Central memory CD4-positive, alpha-beta T cell (primary cell): ENCODE results near the gene AK9.
"Not testable (repeated sequence)": the region's sequence is repeated elsewhere in the genome, so short reads cannot be mapped to it uniquely, and the experiment has no call there.

Source experiments
- DNase-seq: peaks from one replicate; pipeline ENCODE4 v3.0.0; 2022

AK9 gene

GRCh38 chr6:109623288-109623687 is 67.7 kb downstream of the AK9 start:
- no peak for DNase-seq

GRCh38 chr6:109612268-109612667 is 78.7 kb downstream of the AK9 start:
- DNase-seq, result no peak

GRCh38 chr6:109611502-109611901 is 79.5 kb downstream of the AK9 start:
- no peak for DNase-seq

DNA sequence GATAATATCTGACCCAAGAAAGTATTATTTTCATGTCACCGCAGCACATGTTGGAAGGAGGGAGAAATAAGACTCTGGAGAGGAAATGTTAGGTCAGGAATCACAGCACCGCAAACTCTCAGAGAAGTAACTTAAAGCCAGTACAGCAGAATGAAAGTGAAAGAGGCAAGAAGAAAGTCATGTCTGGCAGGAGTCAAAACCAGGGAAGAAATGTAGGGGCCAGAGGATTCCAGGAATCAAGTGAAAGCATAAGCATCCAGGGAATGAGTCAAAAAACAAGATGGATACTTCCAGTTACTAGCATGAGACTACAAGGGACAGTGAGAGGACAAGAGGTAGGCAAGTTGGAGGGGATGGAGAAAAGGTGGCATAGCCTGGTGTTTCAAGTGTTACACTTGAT is 80.4 kb downstream of the AK9 start:
- no peak for DNase-seq

- DNase-seq, result no peak
Measured at GRCh38 chr6:109609737-109610136, 81.3 kb downstream of the AK9 start.

DNA sequence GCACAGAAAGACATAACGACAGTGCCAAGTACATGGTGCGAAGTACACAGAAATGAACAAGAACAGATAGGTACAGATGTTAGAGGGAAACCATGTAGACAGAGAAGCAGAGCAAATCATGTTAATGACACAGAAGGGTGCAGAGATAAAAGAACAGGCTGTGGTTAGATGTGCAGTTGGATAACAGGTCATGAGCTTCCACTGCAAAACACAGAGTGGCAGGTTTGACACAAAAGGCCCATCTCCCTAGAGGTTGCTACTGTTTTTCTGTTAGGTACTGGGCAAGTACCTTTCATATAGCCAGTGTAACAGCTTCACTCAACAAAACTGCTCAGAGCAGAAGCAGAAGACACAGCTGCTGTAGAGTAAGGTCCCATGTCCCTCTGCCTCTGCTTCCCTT is 84.6 kb downstream of the AK9 start:
- DNase-seq, result peak; percentile 5

- no peak for DNase-seq
Measured at GRCh38 chr6:109595998-109596397, 95.0 kb downstream of the AK9 start.

DNA sequence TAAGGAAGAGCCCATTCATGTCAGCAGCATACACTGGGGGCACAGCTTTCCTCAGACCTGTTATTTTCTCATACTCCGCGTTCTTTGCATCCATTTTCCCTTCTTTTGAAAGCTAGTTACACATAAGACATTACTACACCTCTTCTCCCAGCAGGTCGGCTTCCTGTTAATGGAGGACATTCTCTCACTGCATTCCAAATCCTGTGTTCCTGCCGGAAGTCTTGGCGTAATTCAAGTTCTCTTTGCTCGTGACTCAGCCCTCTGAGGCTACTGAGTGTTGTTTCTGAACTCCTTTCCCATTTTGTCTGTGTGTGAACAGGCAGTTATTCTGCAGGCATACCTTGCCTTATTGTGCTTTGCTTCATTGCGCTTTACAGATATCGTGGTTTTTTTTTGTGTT is 110.5 kb downstream of the AK9 start:
- DNase-seq, result no peak

GRCh38 chr6:109579361-109579760 is 111.6 kb downstream of the AK9 start:
- DNase-seq, result no peak

DNA sequence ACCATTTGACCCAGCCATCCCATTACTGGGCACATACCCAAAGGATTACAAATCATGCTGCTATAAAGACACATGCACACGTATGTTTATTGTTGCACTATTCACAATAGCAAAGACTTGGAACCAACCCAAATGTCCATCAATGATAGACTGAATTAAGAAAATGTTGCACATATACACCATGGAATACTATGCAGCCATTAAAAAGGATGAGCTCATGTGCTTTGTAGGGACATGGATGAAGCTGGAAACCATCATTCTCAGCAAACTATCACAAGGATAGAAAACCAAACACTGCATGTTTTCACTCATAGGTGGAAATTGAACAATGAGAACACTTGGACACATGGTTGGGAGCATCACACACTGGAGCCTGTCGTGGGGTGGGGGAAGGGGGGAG is 121.1 kb downstream of the AK9 start:
- DNase-seq, result not testable (repeated sequence)

DNA sequence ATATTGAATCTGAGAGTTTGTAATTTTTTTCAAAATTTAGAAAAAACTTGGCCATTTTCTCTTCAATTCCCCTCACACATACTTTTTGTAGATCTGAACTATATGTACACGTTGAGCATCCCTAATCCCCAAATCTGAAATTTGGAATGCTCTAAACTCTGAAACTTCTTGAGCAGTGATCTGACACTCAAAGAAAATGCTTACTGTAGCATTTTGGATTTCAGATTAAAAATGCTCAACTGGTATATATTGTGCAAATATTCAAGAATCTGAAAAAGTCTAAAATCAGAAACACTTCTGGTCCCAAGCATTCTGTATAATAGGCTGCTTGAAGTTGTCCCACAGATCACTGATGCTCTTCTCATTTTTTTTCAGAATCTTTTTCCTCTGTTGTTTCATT is 129.2 kb downstream of the AK9 start:
- DNase-seq, result no peak

DNA sequence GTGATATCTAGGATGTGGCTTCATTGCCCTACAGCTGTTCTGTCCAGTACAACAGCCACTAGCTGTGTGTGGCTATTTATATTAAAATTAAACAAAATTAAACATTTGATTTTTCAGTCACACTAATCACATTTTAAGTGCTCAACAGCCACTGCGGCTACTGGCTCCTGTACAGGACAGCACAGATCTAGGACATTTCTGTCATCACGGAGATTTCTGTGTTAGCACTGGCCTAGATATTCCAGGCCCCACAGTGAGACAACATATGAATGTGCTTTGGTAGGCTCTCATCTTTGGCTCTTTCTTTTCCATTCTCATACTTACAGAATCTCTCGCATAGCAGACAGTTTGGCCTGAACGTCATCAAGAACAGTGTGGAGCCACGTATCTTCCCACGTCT is 159.6 kb downstream of the AK9 start:
- no peak for DNase-seq

GRCh38 chr6:109527989-109528388 is 163.0 kb downstream of the AK9 start:
- DNase-seq, result no peak

DNA sequence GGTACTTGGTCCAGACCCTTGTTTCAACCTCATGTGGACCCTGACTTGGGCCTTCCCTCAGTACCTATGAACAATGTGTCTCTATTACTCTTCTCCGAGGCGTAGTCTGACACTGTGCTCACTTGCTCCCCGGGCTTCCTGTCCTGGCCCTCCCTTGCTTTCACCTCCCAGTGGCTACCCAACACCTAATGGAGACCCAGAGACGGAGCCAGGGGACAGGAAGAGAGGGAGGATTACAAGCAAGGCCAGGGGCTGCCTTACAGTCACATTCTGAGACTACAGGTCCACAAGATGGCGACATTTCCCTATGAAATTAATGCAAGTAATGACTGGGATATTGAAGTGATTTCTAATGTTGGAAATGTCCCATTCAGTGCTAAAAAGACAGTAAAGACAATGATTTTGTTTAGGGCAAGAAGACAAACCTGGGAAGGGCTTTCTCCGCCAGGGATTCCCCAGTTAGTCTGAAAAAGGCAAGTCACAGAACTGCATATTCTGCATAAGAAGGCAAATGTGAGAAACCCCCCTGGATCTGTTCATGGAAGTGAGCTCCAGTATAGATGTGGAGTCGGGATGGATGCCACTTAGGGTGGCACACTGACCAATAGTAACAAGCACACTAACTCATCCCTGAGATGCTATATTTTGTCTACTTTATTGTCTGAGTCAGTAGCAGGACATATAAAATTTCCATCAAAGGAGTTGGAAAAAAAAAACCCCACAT is 163.9 kb downstream of the AK9 start:
- DNase-seq, result peak; percentile 39

GRCh38 chr6:109524129-109524528 is 166.9 kb downstream of the AK9 start:
- DNase-seq, result no peak

- no peak for DNase-seq
Measured at GRCh38 chr6:109523478-109523877, 167.5 kb downstream of the AK9 start.

GRCh38 chr6:109521080-109521479 is 169.9 kb downstream of the AK9 start:
- DNase-seq, result no peak

GRCh38 chr6:109519647-109520046 is 171.4 kb downstream of the AK9 start:
- DNase-seq, result not testable (repeated sequence)

DNA sequence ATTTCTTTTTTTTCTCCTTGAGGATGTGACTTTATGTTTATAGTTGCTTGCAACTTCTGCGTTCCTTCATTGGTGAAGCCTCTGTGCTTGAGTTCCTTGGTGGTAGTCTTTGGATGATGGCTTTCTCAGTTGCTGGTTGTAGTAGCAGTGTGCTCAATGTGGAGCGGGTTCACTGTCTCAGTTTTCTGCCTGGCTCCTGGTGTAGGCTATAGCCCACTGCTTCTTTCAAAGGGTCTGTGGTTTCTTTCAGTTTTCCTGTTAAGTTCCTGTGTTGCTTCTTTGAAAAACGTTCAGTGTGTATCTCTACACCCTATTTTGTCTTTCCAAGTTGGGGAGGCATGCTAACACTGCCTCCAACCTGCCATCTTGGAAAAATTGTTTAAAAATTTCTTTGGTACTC is 174.1 kb downstream of the AK9 start:
- no peak for DNase-seq

GRCh38 chr6:109515781-109516409 is 175.1 kb downstream of the AK9 start:
- no peak for DNase-seq

DNA sequence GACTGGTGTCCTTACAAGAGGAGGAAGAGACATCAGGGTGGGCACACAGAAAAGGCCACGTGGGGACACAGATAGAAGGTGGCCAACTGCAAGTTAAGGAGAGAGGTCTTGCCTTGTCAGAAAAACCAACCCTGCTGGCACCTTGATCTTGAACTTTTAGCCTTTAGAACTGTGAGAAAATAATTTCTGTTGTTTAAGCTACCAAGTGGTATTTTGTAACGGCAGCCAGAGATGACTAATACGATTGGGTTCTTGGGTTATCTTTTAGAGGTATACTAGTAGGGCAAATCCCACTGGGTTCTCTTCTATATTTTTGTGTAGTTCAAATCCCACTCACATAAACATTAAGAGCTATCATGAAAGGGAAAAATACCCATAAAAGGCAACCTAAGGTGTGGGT is 176.1 kb downstream of the AK9 start:
- no peak for DNase-seq

DNA sequence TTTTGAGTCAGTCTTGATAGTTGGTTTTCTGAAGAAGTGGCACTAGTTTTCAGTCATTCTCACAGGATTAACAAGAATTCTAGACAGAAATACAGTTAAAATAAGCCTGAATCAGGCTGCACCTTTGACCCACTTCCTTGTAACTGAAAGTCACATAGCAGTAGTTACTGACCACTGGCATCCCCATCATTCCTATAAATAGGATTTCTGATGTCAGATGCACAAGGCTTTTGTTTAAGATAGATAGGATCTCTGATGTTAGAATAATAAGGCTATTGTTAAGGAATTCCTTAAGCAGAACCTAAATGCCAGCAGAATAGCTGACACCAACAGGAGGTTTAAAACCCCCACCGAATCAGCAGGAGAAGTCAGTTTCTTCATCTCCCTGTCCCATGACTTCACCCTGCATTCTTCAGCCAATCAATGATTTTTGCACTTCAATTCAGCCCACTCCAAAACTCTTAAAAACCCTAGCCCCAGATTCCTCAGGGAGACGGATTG is 177.4 kb downstream of the AK9 start:
- no peak for DNase-seq

DNA sequence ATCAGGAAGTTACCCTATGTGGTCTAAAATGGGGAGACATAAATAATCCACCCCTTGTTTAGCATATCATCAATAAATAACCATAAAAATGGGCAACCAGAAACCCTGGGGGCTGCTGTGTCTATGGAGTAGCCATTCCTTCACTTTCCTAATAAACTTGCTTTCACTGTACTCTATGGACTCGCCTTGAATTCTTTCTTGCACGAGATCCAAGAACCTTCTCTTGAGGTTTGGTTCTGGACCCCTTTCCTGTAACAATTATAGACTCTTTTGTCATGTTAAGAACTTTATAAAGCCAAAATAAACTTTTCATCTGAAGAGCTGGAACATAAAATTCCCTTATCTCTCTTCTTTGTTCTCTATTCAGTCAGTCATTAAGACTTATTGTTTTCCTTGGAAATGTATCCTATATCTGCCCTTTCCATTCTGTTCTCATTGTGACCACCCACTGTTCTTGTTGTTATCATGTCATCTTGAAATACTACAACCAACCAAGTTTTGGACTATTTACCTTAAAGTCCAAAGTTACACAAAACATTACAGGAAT is 178.7 kb downstream of the AK9 start:
- no peak for DNase-seq

DNA sequence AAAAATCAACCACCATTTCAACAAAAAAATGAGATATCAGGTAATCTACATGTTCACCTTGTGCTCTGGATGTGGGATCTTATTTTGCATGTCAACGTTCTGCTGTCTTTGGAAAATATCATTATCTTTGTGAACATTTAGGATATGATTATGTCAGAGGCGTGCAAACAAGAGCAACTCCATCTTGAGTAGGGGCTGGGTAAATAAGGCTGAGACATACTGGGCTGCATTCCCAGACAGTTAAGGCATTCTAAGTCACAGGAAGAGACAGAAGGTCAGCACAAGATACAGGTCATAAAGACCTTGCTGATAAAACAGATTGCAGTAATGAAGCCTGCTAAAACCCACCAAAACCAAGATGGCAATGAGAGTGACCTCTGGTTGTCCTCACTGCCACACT is 179.2 kb downstream of the AK9 start:
- DNase-seq, result no peak
